H1 (cell line): ENCODE results near the gene FOXC1.

ENCODE experiments used
- CTCF ChIP-seq, 3 experiments: IDR thresholded peaks; 1 replicate in 2 of 3; 2 replicates in 1 of 3; pipeline versions ENCODE4 v1.5.1 to v1.6.1; 2011; ENCODE audit warnings: low read length in 3 of 3, mild to moderate bottlenecking in 3 of 3, inconsistent platforms in 2 of 3, low read depth in 1 of 3, moderate library complexity in 1 of 3; ENCODE audit not compliant: insufficient read depth in 1 of 3; ENCODE audit errors: control extremely low read depth in 1 of 3
- E2F6 ChIP-seq: IDR thresholded peaks from 2 replicates; pipeline ENCODE4 v1.6.1; 2012; ENCODE audit warnings: inconsistent platforms
- POU5F1 ChIP-seq: IDR thresholded peaks from 2 replicates; pipeline ENCODE4 v1.6.1; 2011; ENCODE audit warnings: low read depth, mild to moderate bottlenecking, low read length, moderate library complexity
- YY1 ChIP-seq: IDR thresholded peaks from 2 replicates; pipeline ENCODE4 v1.6.1; 2011; ENCODE audit warnings: low read depth, mild to moderate bottlenecking, low read length

DNA sequence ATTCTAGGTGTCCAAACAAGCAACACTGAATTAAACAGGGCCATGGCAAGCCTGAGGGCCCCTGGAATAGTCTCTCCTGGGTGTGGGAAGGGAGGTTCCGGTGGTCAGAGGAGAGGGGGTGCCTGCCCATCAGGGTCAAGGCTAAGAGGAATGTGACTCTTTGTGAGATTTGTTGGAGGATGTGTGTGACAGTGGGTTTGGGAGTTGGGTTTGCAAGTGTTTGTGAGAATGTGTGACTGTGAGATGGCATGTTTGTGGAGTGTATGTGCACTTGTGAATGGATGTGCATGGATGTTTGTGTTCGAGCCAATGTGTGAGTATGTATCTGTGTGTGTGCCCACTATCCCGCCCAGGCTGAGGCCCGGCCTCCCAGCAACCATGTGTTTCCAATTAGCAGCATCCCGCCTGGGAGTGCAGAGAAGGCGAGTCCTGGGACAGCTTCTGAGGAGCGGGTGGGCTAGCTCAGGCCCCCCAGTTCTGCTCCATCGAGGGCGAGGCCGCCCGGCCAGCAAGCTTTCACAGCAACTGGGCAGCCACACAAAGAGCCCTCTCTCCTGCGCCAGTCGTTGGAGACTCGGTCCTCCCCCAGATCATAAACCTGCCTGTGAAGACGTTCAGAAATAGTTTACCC, 12.6 kb downstream of the FOXC1 start:
- no peak for TF ChIP-seq E2F6
- no peak for TF ChIP-seq CTCF (IDR thresholded peaks at IDR 0.05; ENCODE audit: control extremely low read depth in 1 of 3, insufficient read depth in 1 of 3, low read depth in 1 of 3, low read length in 3 of 3)
- no peak for TF ChIP-seq POU5F1
- TF ChIP-seq YY1, result no peak
